NCI-H524 (cell line): ENCODE data around the gene RINL.
A peak's percentile ranks its signal among the peaks of the same experiment; 100 is the strongest.

Experiments used
- DNase-seq, 2 experiments: peaks; one replicate each; lab custom pipeline; 2025; lab: John Stamatoyannopoulos, UW

Gene RINL

DNA sequence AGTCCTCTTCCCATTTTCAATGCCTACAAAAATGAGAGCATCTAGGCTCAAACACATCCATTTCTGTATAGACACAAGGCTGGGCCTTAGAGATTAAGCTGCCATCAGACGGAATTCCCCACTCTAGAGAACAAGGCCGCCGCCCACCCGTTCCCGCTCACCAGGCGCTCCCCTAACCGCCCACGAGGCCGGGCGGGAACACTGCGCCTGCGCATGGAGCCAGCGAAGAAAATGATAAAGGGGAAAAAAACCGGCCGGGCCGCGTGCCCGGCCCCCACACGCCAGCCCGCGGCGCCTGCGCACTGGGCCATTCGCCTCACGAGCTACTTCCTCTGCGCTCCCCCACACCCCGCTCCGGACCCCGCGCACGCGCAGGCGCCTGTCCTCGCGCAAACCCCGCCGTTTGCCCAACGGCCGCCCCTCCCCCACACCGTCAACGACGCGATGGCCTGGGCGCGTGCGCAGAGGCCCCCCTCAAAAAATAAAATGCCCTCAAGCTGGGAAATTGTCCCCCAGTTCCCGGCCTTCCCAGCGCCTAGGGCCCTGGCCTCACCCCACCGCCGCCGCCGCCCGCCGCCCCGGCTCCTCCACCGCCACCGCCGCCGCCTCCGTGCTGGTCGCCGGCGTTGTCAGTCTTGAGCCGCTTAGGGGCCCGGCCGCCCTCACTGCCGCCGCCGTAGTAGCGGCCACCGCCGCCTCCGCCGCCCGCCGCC, 28.8 kb downstream of the RINL start:
- DNase-seq = peak; percentile 96 to 98

- peak in 1 of 2 experiments; percentile 35 for DNase-seq
Measured at GRCh38 chr19:38848299-38849146, 29.6 kb downstream of the RINL start.

DNA sequence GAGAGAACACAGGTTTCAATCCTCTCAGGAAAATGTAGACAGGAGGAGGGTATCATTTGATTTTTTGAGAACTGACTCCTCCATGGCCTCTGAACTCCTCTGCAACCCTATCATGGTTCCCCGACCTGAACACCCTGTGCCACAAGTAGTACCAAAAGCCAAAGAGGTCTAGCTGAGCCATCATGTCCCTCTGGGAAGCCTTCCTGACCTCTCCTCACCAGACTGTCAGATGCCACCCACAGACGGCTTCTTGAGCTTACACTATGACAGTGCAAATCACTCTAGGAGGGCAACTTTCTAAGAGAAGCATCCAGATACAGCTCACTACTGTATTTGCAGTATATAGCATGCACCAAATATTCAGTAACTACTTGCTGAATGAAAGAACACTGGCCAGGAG, 32.0 kb downstream of the RINL start:
- no peak for DNase-seq

DNA sequence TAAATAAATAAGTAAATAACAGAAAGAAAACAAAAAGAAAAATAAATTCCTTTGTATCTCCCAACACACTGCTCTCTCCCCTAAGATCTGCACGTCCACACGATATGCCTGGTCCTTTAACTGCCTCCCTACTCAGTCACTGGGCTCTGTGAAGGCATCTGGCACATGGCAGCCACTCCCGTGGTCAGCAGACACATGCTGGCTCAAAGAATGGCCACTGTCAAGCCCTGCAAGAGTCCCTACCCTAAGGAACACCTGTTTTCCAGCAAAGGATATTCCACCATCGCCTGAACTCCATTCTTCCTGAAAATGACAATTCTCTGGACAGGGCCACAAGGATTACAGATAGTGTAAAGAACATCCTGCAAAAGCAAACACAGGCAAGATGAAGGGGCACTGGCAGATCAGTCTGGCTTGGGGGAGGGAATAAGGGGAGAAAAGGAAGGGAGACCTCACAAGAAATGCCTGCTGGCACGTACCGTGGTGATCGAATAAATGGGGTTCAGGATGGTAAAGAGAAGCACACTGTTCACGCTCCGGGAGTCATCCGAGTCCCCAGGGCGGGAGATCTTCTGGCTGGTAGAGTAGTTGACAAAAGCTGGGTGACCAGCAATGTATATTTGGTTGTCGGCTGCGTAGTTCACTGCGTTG, 32.6 kb downstream of the RINL start:
- DNase-seq = no peak

DNA sequence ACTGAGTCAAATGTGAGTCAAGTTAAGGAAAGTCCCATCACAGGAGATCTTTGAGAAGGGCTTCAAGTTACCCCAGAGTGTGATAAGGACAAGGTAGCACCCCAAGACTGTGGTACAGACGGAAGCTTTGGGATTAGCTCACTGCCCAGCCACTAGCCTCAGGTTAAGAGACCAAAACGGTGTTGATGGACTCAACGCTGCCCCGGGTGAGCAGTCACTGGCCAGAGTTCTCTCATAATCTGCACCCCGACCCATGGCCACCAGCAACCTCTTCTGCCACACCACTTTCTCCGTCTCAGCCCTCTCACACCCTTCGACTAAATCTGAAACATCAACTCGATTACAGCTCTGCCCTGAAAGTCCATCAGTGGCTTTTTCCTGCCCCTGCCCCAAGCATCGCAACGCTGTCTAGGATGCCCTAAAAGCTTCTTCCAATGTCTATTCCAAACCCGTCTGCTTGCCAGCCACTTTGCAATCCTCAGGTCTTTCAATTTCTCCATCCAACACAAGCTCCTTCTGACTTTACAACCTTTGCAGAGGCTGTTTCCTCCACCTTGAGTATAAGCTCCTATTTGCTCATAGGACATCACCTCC, 33.9 kb downstream of the RINL start:
- DNase-seq = no peak

DNA sequence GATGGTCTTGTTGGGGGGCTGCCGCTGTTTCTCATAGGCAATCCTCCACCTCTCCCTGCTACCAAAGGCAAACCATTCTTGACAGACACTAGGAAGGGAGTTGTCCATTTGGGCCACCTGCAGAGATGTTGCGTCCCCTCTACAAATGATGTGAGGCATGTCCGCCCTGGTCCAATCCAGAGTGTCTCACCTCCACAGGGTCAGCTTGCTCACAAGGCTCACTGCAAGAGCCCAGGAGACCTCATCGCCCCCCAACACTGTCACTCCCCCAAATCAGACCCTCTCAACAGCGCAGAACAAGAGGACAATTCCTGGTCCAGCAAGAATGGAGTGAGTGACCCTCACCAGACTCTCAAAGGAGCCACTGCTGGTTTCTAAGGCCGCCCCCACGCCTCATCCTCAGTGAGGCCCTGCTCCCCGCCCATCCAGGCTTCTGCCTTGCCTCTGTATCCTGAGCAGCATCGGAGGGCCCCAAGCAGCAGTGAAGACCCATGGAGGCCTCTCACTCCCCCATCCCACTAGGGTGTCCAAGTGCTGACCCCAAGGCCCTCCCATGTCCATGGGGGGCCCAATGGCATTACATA, 34.8 kb downstream of the RINL start:
- DNase-seq = no peak

GRCh38 chr19:38842439-38843174, 35.5 kb downstream of the RINL start:
- no peak for DNase-seq

DNA sequence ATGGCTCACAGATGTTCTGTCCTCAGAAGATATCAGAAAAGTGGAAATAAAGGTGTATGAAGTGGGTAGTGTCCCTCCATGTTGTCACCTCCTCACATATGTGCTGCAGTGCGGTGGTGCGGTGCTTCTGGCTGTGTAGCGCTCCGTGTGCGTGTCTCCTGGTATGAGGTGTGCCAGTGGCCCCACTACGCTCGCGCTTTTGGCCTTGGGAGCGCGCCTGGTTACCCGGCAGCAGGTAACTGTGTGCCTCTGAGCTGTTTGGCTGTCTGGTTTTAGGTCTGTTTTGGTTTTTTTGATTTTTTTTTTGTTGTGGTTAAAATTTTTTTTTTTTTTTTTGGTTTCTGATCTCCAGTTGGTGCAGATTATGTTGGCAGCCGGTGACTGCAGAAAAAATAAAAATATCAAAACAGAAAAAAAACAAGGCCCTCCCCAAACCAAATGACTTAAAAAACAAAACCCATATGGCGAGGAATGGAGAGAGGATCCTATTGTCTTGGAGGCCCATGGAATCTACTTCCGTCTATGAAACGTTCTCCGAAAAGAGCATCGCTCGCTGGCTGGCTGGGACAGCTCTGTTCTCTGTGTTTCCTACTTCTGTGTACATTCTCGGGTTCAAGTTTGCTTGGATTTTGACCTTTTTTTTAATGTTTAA, 36.2 kb downstream of the RINL start:
- DNase-seq = no peak

- no peak for DNase-seq
Measured at GRCh38 chr19:38841180-38841766, 36.8 kb downstream of the RINL start.

DNA sequence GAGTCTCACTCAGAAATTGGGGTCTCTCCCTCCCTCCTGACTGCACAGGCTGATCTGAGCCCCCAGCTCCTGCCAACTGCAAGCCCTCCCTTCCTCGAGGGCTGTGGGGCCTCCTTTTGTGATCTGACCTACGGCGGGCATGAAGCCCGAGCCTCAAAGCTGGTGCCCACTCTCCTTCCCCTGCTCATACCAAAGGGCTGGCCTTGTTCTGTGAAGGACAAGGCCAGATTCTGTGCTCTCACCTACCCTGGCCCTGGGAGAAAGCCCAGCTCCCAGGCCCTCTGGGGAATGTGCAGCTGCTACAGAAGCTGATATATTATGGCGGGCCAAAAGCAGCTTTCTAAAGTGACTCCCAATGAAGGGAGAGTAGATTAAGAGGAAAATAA, 37.5 kb downstream of the RINL start:
- no peak for DNase-seq

DNA sequence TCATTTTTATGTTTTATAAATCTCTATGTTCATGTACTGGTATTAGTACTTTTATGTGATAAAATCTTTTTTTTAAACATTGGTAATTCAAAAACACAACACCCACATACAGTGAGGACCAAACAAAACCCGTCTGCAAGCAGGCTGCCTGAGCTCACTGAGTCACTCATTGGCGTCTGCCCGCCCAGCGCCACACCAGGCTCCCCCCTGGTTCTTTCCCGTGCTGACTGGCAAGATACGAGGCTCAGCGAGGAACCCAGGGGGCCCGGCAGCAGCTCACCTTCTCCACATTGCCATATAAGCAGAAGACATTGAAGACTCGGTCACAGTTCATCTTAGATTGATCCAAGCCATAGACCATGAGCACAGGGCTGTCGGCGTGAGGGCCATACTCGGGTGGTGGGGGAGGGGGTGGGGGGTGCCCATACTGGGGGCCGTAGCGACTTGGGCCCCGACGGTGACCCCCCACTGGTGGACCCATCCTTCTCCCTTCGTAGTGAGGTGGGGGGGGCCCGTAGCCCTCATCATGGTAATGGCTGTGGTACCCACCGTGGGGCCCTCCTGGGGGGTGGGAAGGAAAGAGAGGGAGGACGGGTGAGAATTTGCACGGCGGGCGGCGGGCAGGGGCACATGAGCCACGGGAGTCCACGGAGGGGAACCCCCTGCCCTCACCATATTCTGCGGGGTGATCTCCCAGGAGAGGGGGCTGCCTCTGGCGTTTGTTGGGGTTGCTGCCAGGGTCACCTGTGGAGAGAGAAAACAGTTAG, 38.1 kb downstream of the RINL start:
- DNase-seq = no peak

GRCh38 chr19:38838986-38839761, 38.9 kb downstream of the RINL start:
- DNase-seq = no peak

DNA sequence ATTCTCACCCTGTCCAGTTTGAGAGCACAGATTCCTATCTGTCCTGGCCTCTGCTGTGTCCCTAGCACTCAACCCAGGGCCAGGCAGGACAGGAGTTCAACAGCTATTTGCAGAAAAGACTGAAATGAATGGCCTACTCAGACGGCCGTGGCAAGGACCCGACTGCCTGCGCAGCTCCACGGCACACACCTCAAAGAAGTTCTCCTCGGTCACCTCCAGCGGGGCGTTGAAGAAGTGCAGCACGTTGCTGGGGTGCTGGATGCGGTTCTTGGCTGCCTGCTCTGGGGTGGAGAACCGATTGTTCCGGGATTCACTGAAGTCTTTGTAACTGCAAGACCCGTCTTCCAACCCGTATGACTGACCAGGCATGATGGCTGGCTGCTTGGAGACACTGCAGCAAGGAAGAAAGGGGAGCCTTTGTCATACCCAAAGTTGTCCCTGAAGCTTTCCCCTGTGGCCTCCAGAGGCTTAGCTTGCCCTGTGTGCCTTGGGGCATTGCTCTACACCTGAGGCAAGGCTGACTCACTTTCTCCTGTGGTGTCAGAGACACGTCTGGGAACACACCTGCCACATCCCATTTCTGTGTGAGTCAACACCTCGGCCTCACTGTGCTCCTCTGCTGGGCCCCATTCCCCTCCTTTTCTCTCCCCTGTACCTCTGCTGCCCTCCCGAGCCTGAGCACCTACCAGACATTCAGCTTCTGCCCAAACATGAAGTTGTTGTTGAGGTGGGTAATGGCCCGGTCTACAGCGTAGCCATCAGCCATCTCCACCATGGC, 39.7 kb downstream of the RINL start:
- no peak for DNase-seq

DNA sequence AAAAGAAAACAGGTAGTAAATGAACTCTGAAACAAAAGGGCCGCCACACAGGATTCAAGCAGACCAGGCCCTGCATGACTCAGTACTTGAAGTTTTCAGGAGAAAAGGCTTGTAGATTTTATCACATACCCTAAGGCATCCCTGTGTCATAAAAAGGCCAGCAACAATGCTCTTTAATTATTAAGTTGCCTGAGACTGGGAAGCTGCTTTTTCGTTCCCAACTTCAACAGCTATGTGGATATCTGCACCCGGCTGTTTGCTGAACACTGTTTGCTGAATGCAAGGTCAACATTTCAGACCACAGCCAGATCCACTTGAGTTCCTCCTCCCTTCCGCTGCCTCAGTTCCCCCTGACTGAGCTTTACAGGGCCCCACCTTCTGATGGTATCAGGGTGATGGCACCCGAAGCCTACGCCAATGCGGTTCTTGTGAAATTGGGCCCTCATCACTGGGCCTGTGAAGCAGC, 40.4 kb downstream of the RINL start:
- no peak for DNase-seq

DNA sequence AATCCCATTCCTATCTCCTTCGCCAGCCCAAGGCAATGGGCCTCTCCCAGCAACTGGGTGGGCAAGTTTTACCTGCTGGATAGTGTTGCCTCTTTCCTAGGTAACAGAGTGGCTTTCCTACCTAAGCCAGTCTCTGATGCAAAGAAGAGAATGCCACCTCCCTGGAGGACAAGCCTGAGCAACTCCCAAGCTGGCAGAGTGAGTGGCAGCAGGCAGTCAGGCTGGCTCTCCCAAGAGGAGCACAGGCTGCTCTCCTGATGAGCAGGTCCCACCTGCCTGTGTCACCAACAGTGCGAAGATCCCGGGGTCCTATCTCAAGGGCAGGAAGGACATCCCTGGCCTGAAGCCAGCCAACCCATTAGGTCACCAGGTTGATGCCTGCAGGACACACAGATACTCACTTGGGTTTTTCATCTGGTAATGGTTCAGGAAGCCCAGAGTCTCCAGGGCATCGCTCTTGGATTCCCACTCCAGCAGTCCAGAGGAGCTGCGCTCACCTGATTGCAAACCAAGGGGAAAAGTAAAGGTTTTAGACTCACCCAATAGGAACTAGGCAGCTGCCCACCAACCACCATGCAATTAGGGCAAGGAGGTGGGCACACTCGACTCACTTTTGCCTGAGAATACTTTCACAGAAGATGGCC, 41.0 kb downstream of the RINL start:
- no peak for DNase-seq

DNA sequence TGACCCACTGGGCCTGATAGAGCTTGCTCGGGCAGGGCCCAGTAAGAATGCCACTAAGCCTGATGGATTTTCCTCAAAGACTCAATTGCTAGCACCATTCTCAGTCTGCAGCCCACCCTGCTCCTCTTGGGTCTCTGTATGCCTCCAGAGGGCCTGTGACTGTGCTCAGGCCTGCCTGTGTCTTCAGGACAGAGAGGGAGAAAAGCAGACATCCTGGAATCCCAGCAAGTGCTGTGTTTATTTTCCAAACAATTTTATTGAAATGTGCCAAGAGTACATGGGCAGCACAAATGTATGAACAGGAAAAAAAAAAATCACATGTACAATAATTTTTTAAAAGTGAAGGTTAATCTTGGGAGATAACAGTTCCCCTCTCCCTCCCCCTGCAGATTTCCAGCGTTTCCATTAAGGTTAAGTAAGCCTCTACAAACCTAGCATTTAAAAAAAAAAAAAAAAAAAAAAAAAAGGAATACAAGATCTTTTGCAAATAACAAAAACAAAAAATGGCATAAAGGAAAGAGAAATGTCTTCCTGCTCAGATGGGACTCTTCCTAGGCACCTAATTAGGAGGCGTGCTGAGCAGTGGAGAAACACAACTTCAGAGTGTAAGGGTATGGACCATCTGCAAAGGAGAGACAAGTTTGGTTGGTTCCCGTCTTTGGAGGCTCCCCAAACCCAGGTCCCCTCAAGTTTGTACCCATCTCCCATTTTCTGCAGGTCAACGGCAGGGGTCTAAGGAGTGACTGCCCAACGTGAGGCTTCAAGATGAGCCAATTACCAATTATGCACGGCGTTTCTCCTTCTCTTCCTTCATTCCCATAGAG, 41.7 kb downstream of the RINL start:
- no peak for DNase-seq

- no peak for DNase-seq
Measured at GRCh38 chr19:38834590-38834989, 43.5 kb downstream of the RINL start.
